Esophagus squamous epithelium (tissue), 4 donors: ENCODE results near the gene CRELD2.

Experiments used
- CTCF ChIP-seq, 6 experiments: fragments of 450-650 bp in 4 of 6; fragments of 200-600 bp in 2 of 6; sonication (generic) in 2 of 6; IDR thresholded peaks; one replicate each; pipeline ENCODE4 v1.5.1; 2016 to 2019; ENCODE audit warnings: antibody characterized with exemption in 6 of 6, mild to moderate bottlenecking in 4 of 6, moderate library complexity in 4 of 6
- POLR2A ChIP-seq, 4 donors: fragments of 450-650 bp; IDR thresholded peaks; one replicate each; pipeline ENCODE4 v1.6.1; 2017; ENCODE audit warnings: antibody characterized with exemption in 4 of 4, mild to moderate bottlenecking in 4 of 4, moderate library complexity in 3 of 4

- no peak for TF ChIP-seq CTCF (IDR thresholded peaks at IDR 0.05)
- no peak for TF ChIP-seq POLR2A (IDR thresholded peaks at IDR 0.05)
Measured at GRCh38 chr22:49884503-49885260, 33.8 kb upstream of the CRELD2 start.
